ENCODE measurements around the gene RPRD1B. TPM values are rescaled to one million over a fixed set of nuclear protein-coding genes. Genes with fewer than 3 reads are reported as not detected.

Gene RPRD1B
- polyA plus RNA-seq, 1 of the 3 experiments (the other 2 are of a cell fraction), result 11.8 TPM

GRCh38 chr20:38132156-38132909, 98.8 kb downstream of the RPRD1B start:
- H3K4me3 ChIP-seq (ENCODE audit: low read depth in 2 of 2, low read length in 1 of 2), result no peak overlapping the region
- H3K9me2 ChIP-seq, result no peaks in the 10 kb centered on the region
- POLR2A ChIA-PET, result interaction anchor here (1.1 kb wide), 2 partner anchors 18 to 20 kb away, joined by 3 to 4 read pairs; no protein-coding TSS in a partner anchor
- H3F3A ChIP-seq (replicated peaks; ENCODE audit: insufficient read depth), result peaks cover 58% of the 10 kb centered on the region
- no peak for TF ChIP-seq FOSL2 (IDR thresholded peaks at IDR 0.05; ENCODE audit: borderline replicate concordance, low read depth)
- no peak for TF ChIP-seq EP300 (IDR thresholded peaks at IDR 0.05; ENCODE audit: borderline replicate concordance in 1 of 2, low read depth in 1 of 2, low read length in 1 of 2)
- TF ChIP-seq RFX5 (IDR thresholded peaks at IDR 0.05; ENCODE audit: low read length), result no peak
- TF ChIP-seq MEF2A (IDR thresholded peaks at IDR 0.05; ENCODE audit: borderline replicate concordance, low read depth), result no peak
- no peak for TF ChIP-seq IRF3 (IDR thresholded peaks at IDR 0.05; ENCODE audit: low read depth, low read length)
- TF ChIP-seq, protein P1, sequence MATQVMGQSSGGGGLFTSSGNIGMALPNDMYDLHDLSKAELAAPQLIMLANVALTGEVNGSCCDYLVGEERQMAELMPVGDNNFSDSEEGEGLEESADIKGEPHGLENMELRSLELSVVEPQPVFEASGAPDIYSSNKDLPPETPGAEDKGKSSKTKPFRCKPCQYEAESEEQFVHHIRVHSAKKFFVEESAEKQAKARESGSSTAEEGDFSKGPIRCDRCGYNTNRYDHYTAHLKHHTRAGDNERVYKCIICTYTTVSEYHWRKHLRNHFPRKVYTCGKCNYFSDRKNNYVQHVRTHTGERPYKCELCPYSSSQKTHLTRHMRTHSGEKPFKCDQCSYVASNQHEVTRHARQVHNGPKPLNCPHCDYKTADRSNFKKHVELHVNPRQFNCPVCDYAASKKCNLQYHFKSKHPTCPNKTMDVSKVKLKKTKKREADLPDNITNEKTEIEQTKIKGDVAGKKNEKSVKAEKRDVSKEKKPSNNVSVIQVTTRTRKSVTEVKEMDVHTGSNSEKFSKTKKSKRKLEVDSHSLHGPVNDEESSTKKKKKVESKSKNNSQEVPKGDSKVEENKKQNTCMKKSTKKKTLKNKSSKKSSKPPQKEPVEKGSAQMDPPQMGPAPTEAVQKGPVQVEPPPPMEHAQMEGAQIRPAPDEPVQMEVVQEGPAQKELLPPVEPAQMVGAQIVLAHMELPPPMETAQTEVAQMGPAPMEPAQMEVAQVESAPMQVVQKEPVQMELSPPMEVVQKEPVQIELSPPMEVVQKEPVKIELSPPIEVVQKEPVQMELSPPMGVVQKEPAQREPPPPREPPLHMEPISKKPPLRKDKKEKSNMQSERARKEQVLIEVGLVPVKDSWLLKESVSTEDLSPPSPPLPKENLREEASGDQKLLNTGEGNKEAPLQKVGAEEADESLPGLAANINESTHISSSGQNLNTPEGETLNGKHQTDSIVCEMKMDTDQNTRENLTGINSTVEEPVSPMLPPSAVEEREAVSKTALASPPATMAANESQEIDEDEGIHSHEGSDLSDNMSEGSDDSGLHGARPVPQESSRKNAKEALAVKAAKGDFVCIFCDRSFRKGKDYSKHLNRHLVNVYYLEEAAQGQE (IDR thresholded peaks at IDR 0.05; ENCODE audit: low read depth, low read length), result no peak
- TF ChIP-seq ELF1 (IDR thresholded peaks at IDR 0.05), result no peak
- TF ChIP-seq CHD2 (IDR thresholded peaks at IDR 0.05; ENCODE audit: low read length, partially characterized antibody), result no peak
- no peak for TF ChIP-seq TEAD4 (IDR thresholded peaks at IDR 0.05; ENCODE audit: borderline replicate concordance, insufficient read depth)
- no peak for TF ChIP-seq NRF1 (IDR thresholded peaks at IDR 0.05; ENCODE audit: low read depth, low read length)
- no peak for TF ChIP-seq TCF12 (IDR thresholded peaks at IDR 0.05)
- TF ChIP-seq, protein P2, sequence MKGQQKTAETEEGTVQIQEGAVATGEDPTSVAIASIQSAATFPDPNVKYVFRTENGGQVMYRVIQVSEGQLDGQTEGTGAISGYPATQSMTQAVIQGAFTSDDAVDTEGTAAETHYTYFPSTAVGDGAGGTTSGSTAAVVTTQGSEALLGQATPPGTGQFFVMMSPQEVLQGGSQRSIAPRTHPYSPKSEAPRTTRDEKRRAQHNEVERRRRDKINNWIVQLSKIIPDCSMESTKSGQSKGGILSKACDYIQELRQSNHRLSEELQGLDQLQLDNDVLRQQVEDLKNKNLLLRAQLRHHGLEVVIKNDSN (IDR thresholded peaks at IDR 0.05; ENCODE audit: borderline replicate concordance, low read depth), result no peak
- TF ChIP-seq FOXJ3 (CRISPR knock-in tag; IDR thresholded peaks at IDR 0.05), result no peak
- TF ChIP-seq POLR2AphosphoS5 (IDR thresholded peaks at IDR 0.05; ENCODE audit: low read depth, low read length), result no peak
- no peak for TF ChIP-seq GABPA (IDR thresholded peaks at IDR 0.05; ENCODE audit: low read depth)
- no peak for TF ChIP-seq EZH2phosphoT487 (IDR thresholded peaks at IDR 0.05; ENCODE audit: borderline replicate concordance, low read depth)
- no peak for TF ChIP-seq FOXM1 (IDR thresholded peaks at IDR 0.05; ENCODE audit: low read depth)
- no peak for TF ChIP-seq RCOR1 (IDR thresholded peaks at IDR 0.05; ENCODE audit: low read length)
- TF ChIP-seq RXRA (IDR thresholded peaks at IDR 0.05; ENCODE audit: borderline replicate concordance, low read depth), result no peak
- CTCF ChIA-PET, result interaction anchor here (1.1 to 6.4 kb wide), 6 partner anchors 7 to 89 kb away, joined by 3 to 22 read pairs (median 6); no protein-coding TSS in a partner anchor
- H3K79me2 ChIP-seq (ENCODE audit: insufficient read depth), result no peaks in the 10 kb centered on the region
- H3K27ac ChIP-seq (ENCODE audit: low read depth in 2 of 2, low read length in 1 of 2), result peak overlapping the region in 1 of 2 experiments; percentile 34; a peak in 1 of 4 replicates
- no peak overlapping the region for H3K4me2 ChIP-seq
- no peaks in the 10 kb centered on the region for H4K20me1 ChIP-seq (ENCODE audit: insufficient read depth)
- no peak overlapping the region for H3K9ac ChIP-seq
- peaks cover 25 to 42% of the 10 kb centered on the region in 2 experiments for H3K4me1 ChIP-seq (ENCODE audit: control insufficient read depth in 1 of 2, insufficient read depth in 2 of 2, low read depth in 1 of 2, low read length in 1 of 2)
- no peaks in the 10 kb centered on the region for H3K9me3 ChIP-seq
- WGBS (ENCODE audit: low lambda C conversion rate), result 90% methylated on average over 24 of the region's 26 CpGs
- no peaks in the 10 kb centered on the region for H3K27me3 ChIP-seq (ENCODE audit: insufficient read depth)
- no peak for DNase-seq
- H2AFZ ChIP-seq (ENCODE audit: low read depth), result no peak overlapping the region
- H3K36me3 ChIP-seq (replicated peaks in 1 of 2; ENCODE audit: control insufficient read depth in 1 of 2, insufficient read depth in 2 of 2, low read length in 1 of 2), result peaks cover 20 to 52% of the 10 kb centered on the region in 2 experiments
